ENCODE results near the gene TRMT13. TPM values are rescaled to one million over a fixed set of nuclear protein-coding genes. Genes with fewer than 3 reads are reported as not detected.
A peak's percentile ranks its signal among the peaks of the same experiment; 100 is the strongest.

The TRMT13 gene
- 4.9 TPM for total RNA-seq

DNA sequence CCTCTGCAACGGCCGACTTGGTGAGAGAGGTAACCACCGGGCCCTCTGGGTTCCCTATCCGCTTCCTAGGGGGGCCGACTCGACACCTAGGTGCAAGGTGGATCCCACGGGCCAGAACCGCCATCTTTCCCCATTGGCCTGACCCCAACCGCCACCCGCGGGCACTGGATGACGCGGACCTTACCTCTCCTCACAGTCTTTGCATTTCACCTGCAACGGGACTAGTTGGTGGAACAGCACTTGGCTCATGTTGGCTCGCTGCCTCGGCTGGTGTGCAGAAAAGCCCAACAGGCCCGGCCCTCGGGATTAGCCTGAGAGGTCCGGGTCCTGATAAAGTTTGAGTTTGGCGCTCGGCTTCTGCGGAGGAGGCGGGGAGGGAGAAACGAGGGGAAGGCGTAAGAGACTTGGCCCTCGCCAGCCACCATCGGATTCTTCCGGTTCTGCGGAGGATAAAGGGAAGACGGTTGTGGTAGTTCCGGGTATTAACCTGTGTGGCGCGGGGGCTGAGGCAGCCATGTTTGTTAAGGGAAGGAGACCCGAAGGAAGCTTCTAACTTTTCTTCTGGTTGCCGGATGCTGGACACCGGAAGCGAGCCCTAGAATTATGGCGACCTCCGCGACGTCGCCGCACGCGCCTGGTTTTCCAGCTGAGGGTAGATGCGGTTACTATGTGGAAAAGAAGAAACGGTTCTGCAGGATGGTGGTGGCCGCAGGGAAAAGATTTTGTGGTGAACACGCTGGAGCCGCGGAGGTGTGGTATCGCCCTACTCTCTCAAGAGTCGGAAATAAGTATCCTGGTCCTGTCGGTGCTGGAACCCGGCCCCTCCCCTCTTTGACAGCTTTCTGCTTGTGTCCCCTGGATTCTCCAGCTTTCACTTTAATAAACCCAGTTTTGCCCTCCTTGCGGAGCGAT, at the start of gene TRMT13, which contains the start of gene SASS6:
Gene TRMT13 (plus strand): TSS at position 598 of the 912 bp plus-strand sequence. CDS start 6 bp downstream, at position 604.
Gene SASS6 (minus strand): TSS at position 365 of the 912 bp plus-strand sequence. CDS start 116 bp downstream, at position 249.
- DNase-seq (ENCODE audit: low spot score) (peak; percentile 99), ATAC-seq (peak; percentile 96)

- DNase-seq (ENCODE audit: low spot score), result no peak
- no peak for ATAC-seq
These were observed 45.6 kb upstream of the TRMT13 start for GRCh38 chr1:100087396-100087795.

DNA sequence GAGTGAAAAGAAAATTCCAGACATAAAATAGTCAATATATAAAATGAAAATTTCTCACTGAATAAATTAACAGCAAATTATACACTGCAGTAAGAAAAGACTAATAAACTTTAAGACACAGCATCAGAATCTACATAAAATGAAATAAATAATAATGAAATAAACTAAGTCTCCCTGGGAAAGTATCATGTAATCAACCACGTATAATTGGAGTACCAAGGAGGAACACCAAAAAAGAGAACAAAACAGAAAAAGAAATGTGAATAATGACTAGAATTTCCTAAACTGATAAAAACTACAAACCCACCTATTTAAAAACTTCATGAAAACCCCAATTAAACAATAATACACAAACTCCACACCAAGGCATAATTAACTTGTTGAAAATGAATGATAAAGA, 43.9 kb upstream of the TRMT13 start:
- no peak for ATAC-seq
- no peak for DNase-seq (ENCODE audit: low spot score)

DNA sequence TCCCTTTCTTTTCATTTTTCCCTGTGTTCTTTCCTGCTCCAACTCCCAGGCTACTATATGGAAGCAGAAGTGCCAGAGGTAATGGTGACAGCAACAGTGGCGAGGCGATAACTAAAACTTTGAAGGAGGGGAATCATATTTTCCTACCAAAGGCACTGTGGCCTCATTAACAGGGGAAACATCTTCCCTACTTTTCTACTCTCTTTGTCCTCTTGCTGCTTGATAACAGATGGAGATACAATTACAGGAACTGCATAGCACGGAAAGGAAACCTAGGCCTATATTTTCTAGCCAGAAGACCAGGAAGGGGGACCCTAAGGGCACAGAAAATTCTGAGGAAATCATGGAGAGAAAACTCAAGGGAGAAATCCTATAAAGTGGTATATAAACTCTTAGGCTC, 42.5 kb upstream of the TRMT13 start:
- DNase-seq (ENCODE audit: low spot score), result no peak
- ATAC-seq, result no peak

- DNase-seq (ENCODE audit: low spot score), result no peak
- no peak for ATAC-seq
These were observed 32.8 kb upstream of the TRMT13 start for GRCh38 chr1:100100202-100100601.

GRCh38 chr1:100101564-100101963, 31.4 kb upstream of the TRMT13 start:
- DNase-seq (ENCODE audit: low spot score), result no peak
- no peak for ATAC-seq

- no peak for ATAC-seq
- DNase-seq (ENCODE audit: low spot score), result no peak
These were observed 25.3 kb upstream of the TRMT13 start for GRCh38 chr1:100107696-100108095.

- DNase-seq (ENCODE audit: low spot score) (no peak), ATAC-seq (no peak)
These were observed 23.4 kb upstream of the TRMT13 start for GRCh38 chr1:100109554-100110066.

DNA sequence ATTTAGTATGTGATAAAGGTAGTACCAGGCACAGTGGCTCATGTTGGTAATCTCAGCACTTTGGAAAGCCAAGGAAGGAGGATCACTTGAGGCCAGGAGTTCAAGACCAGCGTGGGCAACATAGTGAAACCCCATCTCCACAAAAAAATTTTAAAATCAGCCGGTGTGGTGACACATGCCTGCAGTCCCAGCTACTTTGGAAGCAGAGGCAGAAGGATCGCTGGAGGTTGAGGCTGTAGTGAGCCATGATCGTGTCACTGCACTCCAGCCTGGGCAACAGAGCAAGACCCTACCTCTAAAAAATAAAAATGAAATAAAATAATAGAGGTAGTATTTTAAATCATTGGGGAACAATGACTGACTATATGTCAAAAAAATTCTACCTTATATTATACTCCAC, 17.4 kb upstream of the TRMT13 start:
- ATAC-seq (no peak), DNase-seq (ENCODE audit: low spot score) (no peak)

DNA sequence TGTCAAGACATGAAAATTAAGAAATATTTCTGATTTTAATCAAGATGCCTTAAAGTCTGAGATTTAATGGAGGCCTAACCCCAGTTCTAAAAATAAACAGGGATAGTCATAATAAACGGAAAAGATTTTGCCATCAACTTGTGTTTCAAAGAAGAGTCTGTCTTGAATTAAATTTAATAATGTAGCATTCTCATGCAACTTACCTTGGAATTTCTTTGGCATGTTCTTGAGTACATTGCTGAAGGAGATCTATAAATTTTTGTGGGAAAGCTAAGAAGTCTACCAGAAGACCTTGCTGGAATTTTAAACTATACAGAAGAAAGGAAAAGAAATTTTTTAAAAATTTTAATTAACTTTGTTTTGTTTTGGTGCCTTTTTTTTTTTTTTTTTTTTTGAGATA, 10.8 kb upstream of the TRMT13 start:
- ATAC-seq (no peak), DNase-seq (ENCODE audit: low spot score) (no peak)

- no peak for ATAC-seq
- no peak for DNase-seq (ENCODE audit: low spot score)
These were observed 5.7 kb upstream of the TRMT13 start for GRCh38 chr1:100127226-100127625.

DNA sequence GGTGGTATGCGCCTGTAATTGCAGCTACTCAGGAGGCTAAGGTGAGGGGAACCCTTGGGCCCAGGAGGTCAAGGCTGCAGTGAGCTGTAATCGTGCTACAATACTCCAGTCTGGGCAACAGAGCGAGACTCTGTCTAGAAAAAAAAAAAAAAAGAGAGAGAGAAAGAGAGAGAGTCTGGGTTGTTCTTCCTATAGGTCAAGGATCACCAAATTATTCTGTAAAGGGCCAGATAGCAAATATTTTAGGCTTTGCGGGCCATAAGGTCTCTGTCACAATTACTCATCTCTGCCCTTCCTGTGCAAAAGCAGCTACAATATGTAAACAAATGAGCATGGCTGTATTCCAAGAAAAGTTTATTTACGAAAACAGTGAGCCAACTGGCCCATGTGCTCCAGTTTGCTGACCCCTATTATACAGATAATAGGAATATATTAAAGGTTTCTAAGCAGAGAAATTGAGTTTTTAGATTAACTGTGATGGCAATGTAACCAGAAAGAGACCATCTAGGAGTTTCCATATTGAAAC, 2.3 kb upstream of the TRMT13 start:
- DNase-seq (ENCODE audit: low spot score), result no peak
- ATAC-seq, result peak; percentile 39

DNA sequence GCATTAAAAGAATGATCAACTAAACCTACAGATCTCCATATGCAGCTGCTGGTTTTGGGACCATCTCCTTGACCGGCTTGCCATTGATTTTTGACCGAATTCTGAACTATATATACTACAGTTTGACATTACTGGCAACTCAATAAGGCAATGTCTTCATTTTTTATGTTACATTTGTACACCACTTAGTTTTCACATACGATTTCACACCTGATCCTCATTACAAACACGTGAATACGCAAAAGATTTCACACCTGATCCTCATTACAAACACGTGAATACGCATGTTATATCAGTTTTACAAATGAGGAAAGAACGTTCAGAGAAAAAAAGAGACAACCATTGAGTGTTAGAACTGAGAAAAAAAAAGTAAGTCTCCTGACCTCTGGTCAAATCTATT, 1.3 kb upstream of the TRMT13 start:
- DNase-seq (ENCODE audit: low spot score) (no peak), ATAC-seq (no peak)

DNA sequence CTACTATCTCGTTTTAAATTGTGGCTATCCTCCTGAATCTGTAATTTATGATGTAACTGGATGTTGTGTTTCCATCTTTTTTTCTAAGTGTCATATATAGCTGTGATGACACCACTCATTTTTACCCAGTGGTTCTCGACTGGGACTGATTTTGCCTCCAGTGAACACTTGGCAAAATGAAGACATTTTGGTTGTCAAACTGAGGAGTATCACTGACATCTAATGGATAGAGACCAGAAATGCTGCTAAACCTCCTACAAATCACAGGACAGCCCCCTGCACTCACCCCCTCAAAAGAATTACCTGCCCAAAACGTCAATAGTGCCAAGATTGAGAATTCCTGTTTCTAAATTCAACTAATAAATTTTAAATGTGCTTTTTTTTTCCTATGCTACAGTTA, 1.9 kb downstream of the TRMT13 start:
- DNase-seq (ENCODE audit: low spot score) (no peak), ATAC-seq (no peak)

- no peak for DNase-seq (ENCODE audit: low spot score)
- ATAC-seq, result no peak
These were observed 4.6 kb downstream of the TRMT13 start for GRCh38 chr1:100137602-100138001.

DNA sequence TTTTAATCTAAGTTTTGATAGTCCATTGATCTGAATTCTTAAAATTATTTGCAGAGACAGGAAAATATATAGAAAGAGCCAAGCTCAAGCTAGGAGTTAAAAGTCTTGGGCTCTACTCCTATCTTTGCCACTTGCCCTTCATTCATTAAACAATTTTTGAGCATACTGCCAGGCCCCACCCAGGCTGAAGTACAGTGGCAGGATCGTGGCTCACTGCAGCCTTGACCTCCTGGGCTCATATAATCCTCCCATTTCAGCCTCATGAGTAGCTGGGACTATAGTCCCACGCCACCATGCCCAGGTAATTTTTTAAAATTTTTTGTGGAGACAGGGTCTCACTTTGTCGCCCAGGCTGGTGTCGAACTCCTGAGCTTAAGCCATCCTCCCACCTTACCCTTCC, 8.2 kb downstream of the TRMT13 start:
- ATAC-seq (no peak), DNase-seq (ENCODE audit: low spot score) (no peak)

DNA sequence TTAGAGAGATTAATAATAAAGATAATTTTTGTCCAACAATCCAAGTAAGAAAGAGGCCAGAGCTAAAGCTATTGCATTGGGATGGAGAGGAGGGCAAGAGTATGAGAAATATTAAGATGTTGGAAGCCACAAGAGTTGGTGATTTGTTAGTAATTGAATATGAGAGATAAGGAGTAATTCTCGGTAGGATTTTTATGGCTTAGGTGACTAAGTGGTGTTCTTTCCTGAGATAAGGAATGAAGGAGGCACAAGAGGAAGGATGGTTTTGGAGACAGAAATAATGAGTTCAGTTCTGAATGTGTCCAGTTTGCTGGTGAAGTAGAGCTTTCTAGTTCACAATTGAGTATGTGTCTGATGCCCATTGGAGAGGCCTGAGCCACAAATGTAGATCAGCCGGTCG, 9.4 kb downstream of the TRMT13 start:
- no peak for ATAC-seq
- no peak for DNase-seq (ENCODE audit: low spot score)

GRCh38 chr1:100145116-100145515, 12.2 kb downstream of the TRMT13 start:
- ATAC-seq, result no peak
- DNase-seq (ENCODE audit: low spot score), result no peak

- no peak for ATAC-seq
- no peak for DNase-seq (ENCODE audit: low spot score)
These were observed 14.0 kb downstream of the TRMT13 start for GRCh38 chr1:100146958-100147357.

- ATAC-seq (no peak), DNase-seq (ENCODE audit: low spot score) (no peak)
These were observed 14.9 kb downstream of the TRMT13 start for GRCh38 chr1:100147875-100148274.

DNA sequence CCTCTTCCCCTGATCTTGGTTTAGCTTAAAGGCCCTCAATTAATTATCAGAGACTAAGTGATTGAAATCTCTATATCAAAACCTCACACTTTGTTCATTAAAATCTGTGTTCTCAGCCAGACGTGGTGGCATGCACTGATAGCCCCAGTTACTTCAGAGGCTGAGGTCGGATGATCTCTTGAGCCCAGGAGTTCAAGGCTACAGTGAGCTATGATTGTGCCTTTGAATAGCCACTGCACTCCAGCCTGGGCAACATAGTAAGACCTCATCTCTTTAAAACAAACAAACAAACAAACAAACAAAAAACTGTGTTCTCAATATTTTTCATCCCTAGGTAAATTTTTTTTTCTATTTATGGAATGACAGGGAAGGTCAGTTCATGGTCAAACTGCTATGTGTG, 18.7 kb downstream of the TRMT13 start:
- ATAC-seq (no peak), DNase-seq (ENCODE audit: low spot score) (no peak)

GRCh38 chr1:100152271-100152670, 19.3 kb downstream of the TRMT13 start:
- ATAC-seq (no peak), DNase-seq (ENCODE audit: low spot score) (no peak)
